ENCODE data around the gene GLT1D1.
"Not testable (repeated sequence)": the region's sequence is repeated elsewhere in the genome, so short reads cannot be mapped to it uniquely, and the experiment has no call there.

GLT1D1 gene

GRCh38 chr12:128833418-128833817 lies 19.9 kb upstream of the GLT1D1 start:
- H3K4me3 ChIP-seq (replicated peaks; ENCODE audit: low read depth, low read length): no peak overlapping the region
- no peak for TF ChIP-seq CTCF (IDR thresholded peaks at IDR 0.05; ENCODE audit: low read length, missing control alignments)
- DNase-seq (ENCODE audit: low read depth): no peak

GRCh38 chr12:128839885-128840284 lies 13.4 kb upstream of the GLT1D1 start:
- not testable (repeated sequence) for DNase-seq (ENCODE audit: low read depth); H3K4me3 ChIP-seq (replicated peaks; ENCODE audit: low read depth, low read length)

DNA sequence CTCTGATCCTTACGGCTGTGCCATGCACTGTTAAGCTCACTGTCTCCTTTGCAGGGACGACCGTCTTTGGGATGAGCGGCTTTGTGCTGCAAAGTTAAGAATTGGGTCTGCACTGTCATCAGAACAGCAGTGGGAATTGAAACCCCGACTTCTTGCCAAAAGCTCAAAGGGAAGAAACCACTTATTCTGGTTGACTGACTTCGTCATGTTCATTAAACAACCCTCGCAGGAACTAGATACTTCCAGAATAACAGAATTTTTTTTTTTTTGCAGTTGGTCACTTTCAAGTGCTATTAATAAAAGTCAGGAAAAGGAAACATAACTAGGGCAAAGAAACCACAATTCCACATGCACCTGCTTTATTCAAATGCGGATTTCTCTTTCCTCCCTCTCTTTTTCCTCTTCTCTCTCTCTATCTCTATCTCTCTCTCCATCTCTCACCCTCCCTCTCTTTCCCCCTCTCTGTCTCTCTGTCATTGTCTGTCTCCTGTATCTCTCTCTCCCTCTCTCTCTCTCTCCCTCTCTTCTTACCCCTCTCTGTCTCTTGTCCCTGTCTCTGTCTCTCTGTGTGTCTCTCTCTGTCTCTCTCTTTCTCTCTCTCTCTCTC lies 12.3 kb upstream of the GLT1D1 start:
- no peak for DNase-seq (ENCODE audit: low read depth)
- no peak overlapping the region for H3K4me3 ChIP-seq (replicated peaks; ENCODE audit: low read depth, low read length)
- no peak for TF ChIP-seq CTCF (IDR thresholded peaks at IDR 0.05; ENCODE audit: low read length, missing control alignments)

GRCh38 chr12:128842579-128842978 lies 10.7 kb upstream of the GLT1D1 start:
- no peak for DNase-seq (ENCODE audit: low read depth)
- no peak for TF ChIP-seq CTCF (IDR thresholded peaks at IDR 0.05; ENCODE audit: low read length, missing control alignments)
- H3K4me3 ChIP-seq (replicated peaks; ENCODE audit: low read depth, low read length): no peak overlapping the region

DNA sequence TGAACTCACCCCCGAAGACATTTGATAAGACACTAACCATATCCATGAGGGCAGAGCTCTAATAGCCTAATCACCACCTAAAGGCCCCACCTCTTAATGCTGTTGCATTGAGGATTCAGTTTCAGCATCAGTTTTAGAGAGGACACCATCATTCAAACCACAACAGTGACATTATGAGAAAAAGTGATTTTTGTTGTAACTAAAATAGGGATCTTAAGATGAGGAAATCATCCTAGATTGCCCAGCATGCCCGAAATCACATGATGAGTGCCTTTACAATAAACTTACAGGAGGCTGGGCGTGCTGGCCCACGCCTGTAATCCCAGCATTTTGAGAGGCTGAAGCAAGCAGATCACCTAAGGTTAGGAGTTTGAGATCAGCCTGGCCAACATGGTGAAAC lies 9.7 kb upstream of the GLT1D1 start:
- H3K4me3 ChIP-seq (replicated peaks; ENCODE audit: low read depth, low read length): no peak overlapping the region
- no peak for TF ChIP-seq CTCF (IDR thresholded peaks at IDR 0.05; ENCODE audit: low read length, missing control alignments)
- no peak for DNase-seq (ENCODE audit: low read depth)

GRCh38 chr12:128844031-128844635 lies 9.1 kb upstream of the GLT1D1 start:
- no peak overlapping the region for H3K4me3 ChIP-seq (replicated peaks; ENCODE audit: low read depth, low read length)
- TF ChIP-seq CTCF (IDR thresholded peaks at IDR 0.05; ENCODE audit: low read length, missing control alignments): no peak
- DNase-seq (ENCODE audit: low read depth): no peak

- DNase-seq (ENCODE audit: low read depth); H3K4me3 ChIP-seq (replicated peaks; ENCODE audit: low read depth, low read length): not testable (repeated sequence)
Observed at GRCh38 chr12:128846671-128847070, 6.6 kb upstream of the GLT1D1 start.

DNA sequence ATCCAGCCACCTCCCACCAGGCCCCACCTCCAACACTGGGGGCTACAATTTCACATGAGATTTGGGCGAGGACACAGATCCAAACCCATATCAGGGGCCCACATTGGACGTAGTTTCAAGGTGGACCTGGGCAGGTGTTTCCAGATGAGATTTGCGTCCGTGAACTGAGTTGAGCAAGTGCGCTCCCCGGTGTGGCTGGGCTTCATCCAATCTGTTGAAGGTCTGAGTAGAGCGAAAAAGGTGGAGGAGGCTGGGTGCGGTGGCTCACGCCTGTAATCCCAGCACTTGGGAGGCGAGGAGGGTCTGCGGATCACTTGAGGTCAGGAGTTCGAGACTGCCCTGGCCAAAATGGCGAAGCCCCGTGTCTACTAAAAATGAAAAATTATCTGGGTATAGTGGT lies 4.9 kb upstream of the GLT1D1 start:
- no peak for TF ChIP-seq CTCF (IDR thresholded peaks at IDR 0.05; ENCODE audit: low read length, missing control alignments)
- no peak for DNase-seq (ENCODE audit: low read depth)
- no peak overlapping the region for H3K4me3 ChIP-seq (replicated peaks; ENCODE audit: low read depth, low read length)

- not testable (repeated sequence) for DNase-seq (ENCODE audit: low read depth); H3K4me3 ChIP-seq (replicated peaks; ENCODE audit: low read depth, low read length)
Observed at GRCh38 chr12:128849806-128850205, 3.5 kb upstream of the GLT1D1 start.
